Measurements from ENCODE around the gene TROAP.

The TROAP gene

GRCh38 chr12:49345825-49346658, 23.0 kb downstream of the TROAP start:
- TF ChIP-seq EZH2phosphoT487 (IDR thresholded peaks at IDR 0.05; ENCODE audit: borderline replicate concordance) (no peak), CTCF (conservative IDR thresholded peaks at IDR 0.05; ENCODE audit: low read length) (no peak)
- no peak overlapping the region for H3K9ac ChIP-seq (ENCODE audit: low read depth, low read length, poor library complexity, severe bottlenecking)
- no peaks in the 10 kb centered on the region for H3K36me3 ChIP-seq (ENCODE audit: insufficient read depth, low read length)
- no peak overlapping the region for H2AFZ ChIP-seq (ENCODE audit: low read length)
- H3K9me3 ChIP-seq (ENCODE audit: insufficient read depth, low read depth, low read length) = no peaks in the 10 kb centered on the region
- H3K27me3 ChIP-seq (ENCODE audit: insufficient read depth, low read length, poor library complexity, severe bottlenecking) = no peaks in the 10 kb centered on the region
- no peaks in the 10 kb centered on the region for H3F3A ChIP-seq (ENCODE audit: low read depth)
- peaks cover 5% of the 10 kb centered on the region for H3K4me1 ChIP-seq (ENCODE audit: insufficient read depth, low read length, poor library complexity, severe bottlenecking)
- no peaks in the 10 kb centered on the region for H3K9me2 ChIP-seq (replicated peaks; ENCODE audit: low read depth, low read length)
- H3K4me3 ChIP-seq (ENCODE audit: low read length, poor library complexity, severe bottlenecking) = no peak overlapping the region
- no peaks in the 10 kb centered on the region for H4K20me1 ChIP-seq (ENCODE audit: insufficient read depth, low read length, poor library complexity, severe bottlenecking)
- no peaks in the 10 kb centered on the region for H3K79me2 ChIP-seq (ENCODE audit: insufficient read depth, low read length)
- H3K4me2 ChIP-seq (ENCODE audit: low read depth, low read length, poor library complexity, severe bottlenecking) = no peak overlapping the region

- Histone ChIP-seq H3F3A (ENCODE audit: low read depth) (no peaks in the 10 kb centered on the region), H3K4me1 (ENCODE audit: insufficient read depth, low read length, poor library complexity, severe bottlenecking) (peaks cover 5% of the 10 kb centered on the region), H3K9me3 (ENCODE audit: insufficient read depth, low read depth, low read length) (no peaks in the 10 kb centered on the region), H3K9me2 (replicated peaks; ENCODE audit: low read depth, low read length) (no peaks in the 10 kb centered on the region), H3K4me3 (ENCODE audit: low read length, poor library complexity, severe bottlenecking) (peak within 1 kb of the TSS; percentile 60), H3K79me2 (ENCODE audit: insufficient read depth, low read length) (no peaks in the 10 kb centered on the region), H3K9ac (ENCODE audit: low read depth, low read length, poor library complexity, severe bottlenecking) (peak within 1 kb of the TSS; percentile 48), H2AFZ (ENCODE audit: low read length) (peak within 1 kb of the TSS; percentile 89), H3K36me3 (ENCODE audit: insufficient read depth, low read length) (no peaks in the 10 kb centered on the region), H3K27me3 (ENCODE audit: insufficient read depth, low read length, poor library complexity, severe bottlenecking) (no peaks in the 10 kb centered on the region), H3K4me2 (ENCODE audit: low read depth, low read length, poor library complexity, severe bottlenecking) (peak within 1 kb of the TSS; percentile 66), H4K20me1 (ENCODE audit: insufficient read depth, low read length, poor library complexity, severe bottlenecking) (no peaks in the 10 kb centered on the region)
- no peak for TF ChIP-seq CTCF (conservative IDR thresholded peaks at IDR 0.05; ENCODE audit: low read length)
- no peak for TF ChIP-seq EZH2phosphoT487 (IDR thresholded peaks at IDR 0.05; ENCODE audit: borderline replicate concordance)
Observed at GRCh38 chr12:49346659-49347310, 23.7 kb downstream of the TROAP start, which contains the start of gene DNAJC22. TSS of gene DNAJC22 (plus strand) at chr12:49346888. CDS start at chr12:49348873, 1,985 bp downstream.

- H3K4me3 ChIP-seq (ENCODE audit: low read length, poor library complexity, severe bottlenecking) = peak overlapping the region; percentile 60
Observed at GRCh38 chr12:49347311-49348193, 24.5 kb downstream of the TROAP start.

More at GRCh38 chr12:49347311-49348193, 24.5 kb downstream of the TROAP start:
- H3K36me3 ChIP-seq (ENCODE audit: insufficient read depth, low read length) = no peaks in the 10 kb centered on the region
- TF ChIP-seq EZH2phosphoT487 (IDR thresholded peaks at IDR 0.05; ENCODE audit: borderline replicate concordance) = no peak
- peak; percentile 91 for TF ChIP-seq CTCF (conservative IDR thresholded peaks at IDR 0.05; ENCODE audit: low read length)
- peak overlapping the region; percentile 89 for H2AFZ ChIP-seq (ENCODE audit: low read length)
- H3K4me1 ChIP-seq (ENCODE audit: insufficient read depth, low read length, poor library complexity, severe bottlenecking) = peaks cover 5% of the 10 kb centered on the region
- peak overlapping the region; percentile 48 for H3K9ac ChIP-seq (ENCODE audit: low read depth, low read length, poor library complexity, severe bottlenecking)
- no peaks in the 10 kb centered on the region for H3F3A ChIP-seq (ENCODE audit: low read depth)
- H3K27me3 ChIP-seq (ENCODE audit: insufficient read depth, low read length, poor library complexity, severe bottlenecking) = no peaks in the 10 kb centered on the region
- H3K9me2 ChIP-seq (replicated peaks; ENCODE audit: low read depth, low read length) = no peaks in the 10 kb centered on the region
- no peaks in the 10 kb centered on the region for H4K20me1 ChIP-seq (ENCODE audit: insufficient read depth, low read length, poor library complexity, severe bottlenecking)
- no peaks in the 10 kb centered on the region for H3K9me3 ChIP-seq (ENCODE audit: insufficient read depth, low read depth, low read length)
- H3K79me2 ChIP-seq (ENCODE audit: insufficient read depth, low read length) = no peaks in the 10 kb centered on the region
- peak overlapping the region; percentile 66 for H3K4me2 ChIP-seq (ENCODE audit: low read depth, low read length, poor library complexity, severe bottlenecking)

Measured in Loucy (cell line).